Stomach smooth muscle (tissue), 2 donors: ENCODE measurements around the gene JPH4.

ENCODE experiments used
- H3K27ac ChIP-seq: one replicate; pipeline ENCODE4 v1.7.0; 2013; ENCODE audit warnings: mild to moderate bottlenecking, low read length, inconsistent platforms
- H3K27me3 ChIP-seq, 2 donors: one replicate each; pipeline ENCODE4 v1.7.0; 2013; ENCODE audit warnings: low read length in 2 of 2; ENCODE audit not compliant: insufficient read depth in 2 of 2, control insufficient read depth in 1 of 2
- H3K36me3 ChIP-seq, 2 donors: one replicate each; pipeline ENCODE4 v1.7.0; 2013; ENCODE audit warnings: low read length in 2 of 2; ENCODE audit not compliant: control insufficient read depth in 2 of 2, insufficient read depth in 2 of 2
- H3K4me1 ChIP-seq: one replicate; pipeline ENCODE4 v1.7.0; 2013; ENCODE audit warnings: low read length; ENCODE audit not compliant: control insufficient read depth, insufficient read depth
- H3K4me3 ChIP-seq, 2 donors: one replicate each; pipeline ENCODE4 v1.7.0; 2013; ENCODE audit warnings: low read length in 2 of 2
- H3K9ac ChIP-seq, 2 donors: one replicate each; pipeline ENCODE4 v1.7.0; 2013; ENCODE audit warnings: low read length in 2 of 2, mild to moderate bottlenecking in 1 of 2
- H3K9me3 ChIP-seq, 2 donors: one replicate each; pipeline ENCODE4 v1.7.0; 2013; ENCODE audit warnings: low read length in 2 of 2; ENCODE audit not compliant: control insufficient read depth in 2 of 2
- donor health status: healthy.
- donor health status: Pancreatic carcinoma.

The JPH4 gene

DNA sequence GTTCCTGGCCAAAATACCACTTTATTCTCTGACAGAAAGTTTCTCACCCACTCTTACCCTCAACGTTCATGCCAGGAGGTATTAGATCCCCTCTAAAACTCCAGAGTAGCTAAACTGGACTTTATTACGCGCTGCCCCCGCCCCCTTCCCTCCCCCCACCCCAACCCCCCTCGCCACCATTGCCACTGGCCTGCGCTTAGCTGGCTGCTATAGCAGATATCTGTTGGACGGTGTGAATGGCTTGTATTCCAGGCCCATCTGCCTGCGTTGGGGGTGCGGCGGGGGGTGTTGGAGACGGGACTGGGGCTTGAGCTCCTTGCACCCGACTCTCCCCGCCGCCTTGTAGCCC, 23.1 kb downstream of the JPH4 start:
- peaks cover 4 to 13% of the 10 kb centered on the region in 2 donors for H3K36me3 ChIP-seq
- no peaks in the 10 kb centered on the region for H3K9me3 ChIP-seq
- H3K4me1 ChIP-seq = peaks cover 32% of the 10 kb centered on the region
- peak overlapping the region; percentile 93 for H3K27ac ChIP-seq
- H3K9ac ChIP-seq = peak overlapping the region; percentile 95 to 96
- no peaks in the 10 kb centered on the region for H3K27me3 ChIP-seq
- H3K4me3 ChIP-seq = peak overlapping the region; percentile 84 to 95

DNA sequence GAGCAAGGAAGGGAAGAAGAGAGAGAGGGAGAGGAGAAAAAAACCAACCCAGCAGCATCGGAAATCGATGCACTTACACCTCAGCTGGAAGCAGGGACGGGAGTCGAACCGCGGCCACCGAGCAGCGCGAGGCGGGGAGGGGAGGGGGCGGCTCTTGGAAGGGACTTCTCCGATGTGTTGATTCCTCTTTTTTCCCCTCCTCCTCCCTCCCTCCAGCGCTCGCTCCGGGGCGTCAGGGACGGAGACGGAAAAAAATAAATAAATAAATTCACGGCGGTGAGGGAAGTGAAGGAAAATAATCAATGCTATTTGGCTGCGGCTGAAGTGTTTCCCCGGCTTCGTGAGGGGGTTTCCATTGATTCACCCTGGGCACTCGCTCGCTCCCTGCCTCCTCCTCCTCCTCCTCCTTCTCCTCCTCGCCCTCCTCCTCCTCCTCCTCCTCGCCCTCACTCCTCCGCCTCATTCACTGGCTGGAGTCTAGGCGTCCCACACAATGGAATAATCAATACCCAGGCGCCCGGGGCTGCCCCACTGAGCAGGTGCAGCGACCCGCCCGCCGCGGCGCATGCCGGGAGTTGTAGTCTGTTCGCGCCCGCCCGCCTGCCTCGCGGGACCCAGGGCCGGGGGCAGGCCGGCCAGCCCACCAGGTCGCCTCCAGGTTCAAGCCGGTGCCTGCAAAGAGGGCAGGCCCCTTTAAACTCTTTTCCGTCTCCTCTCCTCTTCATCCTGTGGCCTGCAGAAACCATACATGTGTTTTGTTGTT, 27.1 kb downstream of the JPH4 start, which contains the start of gene ZFHX2:
ZFHX2 (minus strand) TSS at position 500 of the 763 bp plus-strand sequence. CDS start 16,440 bp downstream, outside the sequence.
- peak within 1 kb of the TSS; percentile 31 for H3K27ac ChIP-seq
- H3K4me3 ChIP-seq = peak within 1 kb of the TSS; percentile 79 to 84
- peaks cover 0 to 5% of the 10 kb centered on the region in 2 donors for H3K27me3 ChIP-seq
- peak within 1 kb of the TSS; percentile 54 to 62 for H3K9ac ChIP-seq
- no peaks in the 10 kb centered on the region for H3K36me3 ChIP-seq
- H3K4me1 ChIP-seq = peaks cover 19% of the 10 kb centered on the region
- no peaks in the 10 kb centered on the region for H3K9me3 ChIP-seq

DNA sequence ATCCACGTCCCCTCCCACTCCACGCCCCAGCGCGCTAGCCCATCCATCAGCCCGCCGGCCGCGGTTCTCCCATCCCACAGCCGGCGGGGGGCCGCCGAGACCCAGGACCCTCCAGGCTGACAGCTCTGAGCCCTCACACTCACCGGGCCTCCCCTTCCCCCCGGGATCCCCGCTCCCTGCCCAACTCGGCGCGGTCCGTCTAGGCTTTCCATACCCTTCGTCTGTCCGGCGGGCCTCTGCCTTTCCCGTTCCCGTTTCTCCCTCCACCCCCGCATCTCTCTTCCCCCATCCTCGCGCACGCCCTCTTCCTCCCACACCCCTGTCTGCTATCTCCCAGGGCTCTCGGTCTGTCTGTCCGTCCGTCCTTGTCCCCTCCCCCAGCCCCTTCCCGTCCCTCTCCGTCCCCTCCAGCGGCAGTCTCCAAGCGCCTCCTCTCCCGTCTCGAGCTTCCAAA, 27.8 kb downstream of the JPH4 start:
- peaks cover 18% of the 10 kb centered on the region for H3K4me1 ChIP-seq
- peaks cover 0 to 5% of the 10 kb centered on the region in 2 donors for H3K27me3 ChIP-seq
- no peaks in the 10 kb centered on the region for H3K9me3 ChIP-seq
- no peak overlapping the region for H3K27ac ChIP-seq
- peak overlapping the region; percentile 54 to 55 for H3K9ac ChIP-seq
- no peaks in the 10 kb centered on the region for H3K36me3 ChIP-seq
- peak overlapping the region; percentile 79 to 84 for H3K4me3 ChIP-seq

DNA sequence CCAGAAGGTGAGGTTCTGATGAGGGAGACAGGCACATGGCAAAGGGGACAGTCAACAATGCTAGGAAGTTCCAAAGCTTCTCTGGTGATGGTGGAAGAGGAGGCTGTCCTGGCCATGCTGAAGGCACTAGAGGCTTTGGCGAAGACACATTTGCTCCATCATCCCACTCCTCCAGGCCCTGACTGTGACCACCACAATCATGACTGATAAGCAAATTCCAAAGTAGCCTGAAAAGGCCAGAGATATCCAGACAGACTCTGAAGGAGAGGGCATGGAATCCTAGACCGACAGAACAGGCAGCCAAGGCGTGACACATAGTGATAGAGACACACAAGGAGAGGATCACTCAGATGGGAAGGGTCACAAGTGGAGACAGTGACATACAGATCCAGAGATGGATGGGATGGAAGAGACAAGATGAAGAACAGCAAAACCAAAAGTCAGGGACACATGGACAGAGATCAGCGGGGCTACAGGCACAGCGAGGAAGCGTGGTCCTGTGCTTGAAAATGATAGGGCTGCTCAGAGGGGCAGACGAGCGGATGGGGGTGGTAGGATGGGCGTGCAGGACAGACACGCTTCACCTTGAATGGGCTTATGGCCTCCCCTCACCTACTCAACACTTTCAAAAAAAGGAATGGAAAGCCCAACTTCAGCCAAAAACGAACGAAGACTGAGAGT, 28.3 kb downstream of the JPH4 start:
- no peaks in the 10 kb centered on the region for H3K9me3 ChIP-seq
- H3K4me3 ChIP-seq = peak overlapping the region; percentile 79 to 84
- no peaks in the 10 kb centered on the region for H3K36me3 ChIP-seq
- H3K4me1 ChIP-seq = peaks cover 16% of the 10 kb centered on the region
- H3K27ac ChIP-seq = no peak overlapping the region
- H3K9ac ChIP-seq = peak overlapping the region; percentile 54 to 55
- peaks cover 0 to 5% of the 10 kb centered on the region in 2 donors for H3K27me3 ChIP-seq

DNA sequence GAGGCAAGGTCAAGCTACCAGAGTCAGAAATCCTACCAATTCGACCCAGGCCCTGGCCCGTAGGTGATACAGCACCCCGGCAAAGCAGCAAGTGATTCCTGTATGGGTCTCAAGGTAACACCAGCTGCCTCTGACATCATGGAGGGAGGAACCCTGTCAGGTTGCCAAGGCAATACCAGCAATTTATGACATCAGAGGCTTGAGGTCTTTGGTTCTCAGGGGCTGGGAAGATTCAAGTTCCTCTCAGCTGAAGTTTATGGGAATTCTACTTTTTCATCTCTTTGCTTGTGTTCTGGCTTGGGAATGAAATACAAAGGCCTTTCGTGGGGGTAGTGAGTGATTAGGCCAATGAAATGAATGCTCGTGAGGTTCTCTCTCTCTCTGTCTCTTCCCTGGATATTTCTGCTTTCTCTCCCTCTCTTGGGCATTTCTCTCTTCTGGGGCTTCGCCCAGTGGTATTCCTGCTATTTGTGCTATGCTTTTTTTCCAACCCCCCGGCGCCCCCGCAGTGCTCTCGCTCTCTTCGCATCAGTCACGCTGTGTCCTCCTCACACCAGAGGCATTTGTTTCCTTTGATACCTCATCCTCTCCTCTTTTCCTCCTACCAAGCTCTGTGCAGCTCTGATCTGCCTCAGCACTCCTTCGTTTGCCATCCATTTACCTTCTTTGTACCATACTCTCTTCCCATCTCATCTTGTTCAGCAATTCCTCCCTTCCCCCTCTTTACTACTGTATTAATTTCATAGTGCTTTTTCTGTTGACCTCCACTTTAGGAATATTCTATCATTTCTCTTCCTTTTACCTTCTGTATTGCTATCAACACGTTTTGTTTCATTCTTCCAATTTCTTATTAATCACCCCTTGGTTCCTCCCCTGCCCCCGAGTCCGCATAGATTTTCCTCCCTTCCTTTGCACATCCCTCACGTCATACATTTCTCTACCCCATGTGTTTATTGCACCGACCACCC, 30.0 kb downstream of the JPH4 start:
- Histone ChIP-seq H3K27me3 (peaks cover 0 to 5% of the 10 kb centered on the region in 2 donors), H3K27ac (no peak overlapping the region), H3K4me3 (no peak overlapping the region), H3K9ac (no peak overlapping the region), H3K36me3 (no peaks in the 10 kb centered on the region), H3K4me1 (peaks cover 14% of the 10 kb centered on the region), H3K9me3 (no peaks in the 10 kb centered on the region)

GRCh38 chr14:23547924-23548323, 30.7 kb downstream of the JPH4 start:
- Histone ChIP-seq H3K9ac (no peak overlapping the region), H3K4me3 (no peak overlapping the region), H3K27me3 (peaks cover 0 to 5% of the 10 kb centered on the region in 2 donors), H3K9me3 (no peaks in the 10 kb centered on the region), H3K27ac (no peak overlapping the region), H3K36me3 (no peaks in the 10 kb centered on the region), H3K4me1 (peaks cover 14% of the 10 kb centered on the region)

GRCh38 chr14:23546450-23547035, 32.0 kb downstream of the JPH4 start:
- H3K27me3 ChIP-seq = peaks cover 0 to 5% of the 10 kb centered on the region in 2 donors
- no peak overlapping the region for H3K9ac ChIP-seq
- H3K4me1 ChIP-seq = peaks cover 9% of the 10 kb centered on the region
- no peaks in the 10 kb centered on the region for H3K36me3 ChIP-seq
- H3K9me3 ChIP-seq = no peaks in the 10 kb centered on the region
- H3K27ac ChIP-seq = no peak overlapping the region
- no peak overlapping the region for H3K4me3 ChIP-seq

GRCh38 chr14:23545740-23546365, 32.7 kb downstream of the JPH4 start:
- H3K9me3 ChIP-seq = no peaks in the 10 kb centered on the region
- no peaks in the 10 kb centered on the region for H3K36me3 ChIP-seq
- no peak overlapping the region for H3K9ac ChIP-seq
- peaks cover 0 to 5% of the 10 kb centered on the region in 2 donors for H3K27me3 ChIP-seq
- no peak overlapping the region for H3K4me3 ChIP-seq
- H3K27ac ChIP-seq = no peak overlapping the region
- peaks cover 7% of the 10 kb centered on the region for H3K4me1 ChIP-seq

- Histone ChIP-seq H3K9me3 (no peaks in the 10 kb centered on the region), H3K9ac (peak overlapping the region in 1 of 2 donors; percentile 5), H3K4me1 (no peaks in the 10 kb centered on the region), H3K27me3 (peaks cover 0 to 1% of the 10 kb centered on the region in 2 donors), H3K4me3 (no peak overlapping the region), H3K27ac (no peak overlapping the region), H3K36me3 (no peaks in the 10 kb centered on the region)
Observed at GRCh38 chr14:23544511-23545447, 33.8 kb downstream of the JPH4 start.
